ENCODE measurements around the gene YPEL2. TPM values are rescaled to one million over a fixed set of nuclear protein-coding genes. Genes with fewer than 3 reads are reported as not detected.

The YPEL2 gene
- polyA plus RNA-seq, 1 donor (not counting 4 experiments of a cell fraction or from before 2014, with no cell fraction given) = 4.6 TPM

GRCh38 chr17:59401274-59401673 is 69.8 kb downstream of the YPEL2 start:
- TF ChIP-seq CTCF (optimal IDR thresholded peaks at IDR 0.05 in 1 of 3, IDR thresholded peaks at IDR 0.05 in 1 of 3, conservative IDR thresholded peaks at IDR 0.05 in 1 of 3; ENCODE audit: extremely low read depth in 1 of 3, insufficient read depth in 2 of 3, low read length in 3 of 3) = no peak
- no peak for TF ChIP-seq EZH2 (IDR thresholded peaks at IDR 0.05; ENCODE audit: low read length)
- Histone ChIP-seq H3K27me3 (ENCODE audit: control insufficient read depth, extremely low read depth, insufficient read depth, low read length) (no peaks in the 10 kb centered on the region), H2AFZ (ENCODE audit: control insufficient read depth, low read length) (no peak overlapping the region), H3K4me1 (ENCODE audit: control insufficient read depth, extremely low read depth, insufficient read depth, low read length) (no peaks in the 10 kb centered on the region), H3K9ac (ENCODE audit: control insufficient read depth, extremely low read depth, insufficient read depth, low read length) (no peak overlapping the region), H3K9me3 (ENCODE audit: control insufficient read depth, low read depth, low read length) (no peaks in the 10 kb centered on the region), H4K20me1 (ENCODE audit: control insufficient read depth, extremely low read depth, insufficient read depth, low read length) (no peaks in the 10 kb centered on the region), H3K27ac (ENCODE audit: control insufficient read depth, insufficient read depth, low read length) (no peak overlapping the region), H3K4me2 (ENCODE audit: control insufficient read depth, extremely low read depth, insufficient read depth, low read depth, low read length) (no peak overlapping the region), H3K9me1 (ENCODE audit: control insufficient read depth, extremely low read depth, insufficient read depth, low read length) (no peaks in the 10 kb centered on the region), H3K36me3 (ENCODE audit: control insufficient read depth in 2 of 2, extremely low read depth in 1 of 2, insufficient read depth in 2 of 2, low read length in 2 of 2) (no peaks in the 10 kb centered on the region), H3K79me2 (ENCODE audit: control insufficient read depth, insufficient read depth, low read length) (no peaks in the 10 kb centered on the region), H3K4me3 (ENCODE audit: control insufficient read depth in 2 of 3, extremely low read depth in 1 of 3, insufficient read depth in 2 of 3, low read depth in 1 of 3, low read length in 3 of 3) (no peak overlapping the region)
- FAIRE-seq (no peak), DNase-seq (ENCODE audit: low read depth, low spot score) (no peak)
- dilution Hi-C loops (cut with MboI; ENCODE audit: extremely low pct_ligation_motif_present, low sequenced_read_pairs) = no loop called here

- Histone ChIP-seq H3K4me1 (ENCODE audit: control insufficient read depth, extremely low read depth, insufficient read depth, low read length) (no peaks in the 10 kb centered on the region), H3K9me3 (ENCODE audit: control insufficient read depth, low read depth, low read length) (no peaks in the 10 kb centered on the region), H2AFZ (ENCODE audit: control insufficient read depth, low read length) (no peak overlapping the region), H3K36me3 (ENCODE audit: control insufficient read depth in 2 of 2, extremely low read depth in 1 of 2, insufficient read depth in 2 of 2, low read length in 2 of 2) (no peaks in the 10 kb centered on the region), H3K79me2 (ENCODE audit: control insufficient read depth, insufficient read depth, low read length) (no peaks in the 10 kb centered on the region), H4K20me1 (ENCODE audit: control insufficient read depth, extremely low read depth, insufficient read depth, low read length) (no peaks in the 10 kb centered on the region), H3K9ac (ENCODE audit: control insufficient read depth, extremely low read depth, insufficient read depth, low read length) (no peak overlapping the region), H3K27me3 (ENCODE audit: control insufficient read depth, extremely low read depth, insufficient read depth, low read length) (no peaks in the 10 kb centered on the region), H3K4me3 (ENCODE audit: control insufficient read depth in 2 of 3, extremely low read depth in 1 of 3, insufficient read depth in 2 of 3, low read depth in 1 of 3, low read length in 3 of 3) (no peak overlapping the region), H3K9me1 (ENCODE audit: control insufficient read depth, extremely low read depth, insufficient read depth, low read length) (no peaks in the 10 kb centered on the region), H3K4me2 (ENCODE audit: control insufficient read depth, extremely low read depth, insufficient read depth, low read depth, low read length) (no peak overlapping the region), H3K27ac (ENCODE audit: control insufficient read depth, insufficient read depth, low read length) (no peak overlapping the region)
- TF ChIP-seq CTCF (optimal IDR thresholded peaks at IDR 0.05 in 1 of 3, IDR thresholded peaks at IDR 0.05 in 1 of 3, conservative IDR thresholded peaks at IDR 0.05 in 1 of 3; ENCODE audit: extremely low read depth in 1 of 3, insufficient read depth in 2 of 3, low read length in 3 of 3) = no peak
- no peak for TF ChIP-seq EZH2 (IDR thresholded peaks at IDR 0.05; ENCODE audit: low read length)
- DNase-seq (ENCODE audit: low read depth, low spot score) (no peak), FAIRE-seq (no peak)
- dilution Hi-C loops (cut with MboI; ENCODE audit: extremely low pct_ligation_motif_present, low sequenced_read_pairs) = no loop called here
Observed at GRCh38 chr17:59401725-59402124, 70.3 kb downstream of the YPEL2 start.

All from keratinocyte (primary cell).